SK-N-SH treated with all-trans-retinoic acid at 6 μM for 48 hours (cell line): ENCODE results near the gene GRAMD1B.

Experiments used
- ATAC-seq: fragments of 200-7000 bp; cut with Tn5 transposase; 3 replicates; pipeline ENCODE4 v1.9.1; 2020; ENCODE audit warnings: mild to moderate bottlenecking, moderate library complexity
- ARNTL ChIP-seq: fragments of 450-650 bp; formaldehyde crosslinking; IDR thresholded peaks from 2 replicates; pipeline ENCODE4 v1.5.0; 2020; ENCODE audit warnings: low read depth, mild to moderate bottlenecking, moderate library complexity, borderline replicate concordance
- BACH2 ChIP-seq: fragments of 250-450 bp; sonication (Bioruptor Pico); IDR thresholded peaks from 2 replicates; pipeline ENCODE4 v1.9.0; 2021; ENCODE audit warnings: mild to moderate bottlenecking, borderline replicate concordance
- CSDC2 ChIP-seq: fragments of 250-450 bp; sonication (Bioruptor Pico); IDR thresholded peaks from 2 replicates; pipeline ENCODE4 v1.5.0; 2020; ENCODE audit warnings: mild to moderate bottlenecking, moderate library complexity
- CSRNP3 ChIP-seq: fragments of 250-450 bp; sonication (Bioruptor Pico); IDR thresholded peaks from 2 replicates; pipeline ENCODE4 v1.5.1; 2021; ENCODE audit warnings: mild to moderate bottlenecking, moderate library complexity
- ESRRG ChIP-seq: fragments of 250-450 bp; sonication (Bioruptor Pico); IDR thresholded peaks from 2 replicates; pipeline ENCODE4 v1.6.1; 2021; ENCODE audit warnings: mild to moderate bottlenecking
- GLIS3 ChIP-seq: fragments of 250-450 bp; sonication (Bioruptor Pico); IDR thresholded peaks from 2 replicates; pipeline ENCODE4 v1.5.0; 2020; ENCODE audit warnings: mild to moderate bottlenecking, moderate library complexity
- ISL1 ChIP-seq: fragments of 250-450 bp; sonication (Bioruptor Pico); IDR thresholded peaks from 2 replicates; pipeline ENCODE4 v2.1.2; 2022; ENCODE audit warnings: mild to moderate bottlenecking, moderate library complexity
- OSR1 ChIP-seq: fragments of 250-450 bp; sonication (Bioruptor Pico); IDR thresholded peaks from 2 replicates; pipeline ENCODE4 v1.8.0; 2022; ENCODE audit warnings: moderate library complexity, mild to moderate bottlenecking, inconsistent platforms
- POU6F1 ChIP-seq: fragments of 250-450 bp; sonication (Bioruptor Pico); IDR thresholded peaks from 2 replicates; pipeline ENCODE4 v1.8.0; 2021; ENCODE audit warnings: low read depth, mild to moderate bottlenecking, moderate library complexity, borderline replicate concordance
- PPARA ChIP-seq: fragments of 250-450 bp; sonication (Bioruptor Pico); IDR thresholded peaks from 2 replicates; pipeline ENCODE4 v1.5.0; 2020; ENCODE audit warnings: mild to moderate bottlenecking, borderline replicate concordance
- RARB ChIP-seq: fragments of 250-450 bp; sonication (Bioruptor Pico); IDR thresholded peaks from 2 replicates; pipeline ENCODE4 v1.8.0; 2021; ENCODE audit warnings: mild to moderate bottlenecking, moderate library complexity
- SNAI2 ChIP-seq: fragments of 250-450 bp; sonication (Bioruptor Pico); IDR thresholded peaks from 2 replicates; pipeline ENCODE4 v1.5.0; 2020; ENCODE audit warnings: mild to moderate bottlenecking, moderate library complexity
- TCF4 ChIP-seq: fragments of 250-450 bp; sonication (Bioruptor Pico); IDR thresholded peaks from 2 replicates; pipeline ENCODE4 v1.8.0; 2021; ENCODE audit warnings: mild to moderate bottlenecking, moderate library complexity, borderline replicate concordance
- TOX ChIP-seq: fragments of 250-450 bp; sonication (Bioruptor Pico); IDR thresholded peaks from 2 replicates; pipeline ENCODE4 v1.8.0; 2021; ENCODE audit warnings: mild to moderate bottlenecking, moderate library complexity, borderline replicate concordance
- ZFP3 ChIP-seq: fragments of 250-450 bp; sonication (Bioruptor Pico); IDR thresholded peaks from 2 replicates; pipeline ENCODE4 v1.5.0; 2020; ENCODE audit warnings: mild to moderate bottlenecking, moderate library complexity
- ZFP30 ChIP-seq: fragments of 450-650 bp; formaldehyde crosslinking; IDR thresholded peaks from 2 replicates; pipeline ENCODE4 v1.5.0; 2022; ENCODE audit warnings: mild to moderate bottlenecking, moderate library complexity
- ZNF565 ChIP-seq: fragments of 450-650 bp; formaldehyde crosslinking; conservative IDR thresholded peaks from 2 replicates; pipeline ENCODE4 v1.5.0; 2020; ENCODE audit warnings: low read depth, mild to moderate bottlenecking, moderate library complexity
- ZNF70 ChIP-seq: fragments of 450-650 bp; formaldehyde crosslinking; IDR thresholded peaks from 2 replicates; pipeline ENCODE4 v1.5.0; 2020; ENCODE audit warnings: mild to moderate bottlenecking, moderate library complexity
- ZNF8 ChIP-seq: fragments of 450-650 bp; formaldehyde crosslinking; IDR thresholded peaks from 2 replicates; pipeline ENCODE4 v1.5.0; 2020; ENCODE audit warnings: mild to moderate bottlenecking, moderate library complexity
- TF ChIP-seq, protein P1 (sequence below): fragments of 250-450 bp; sonication (Bioruptor Pico); IDR thresholded peaks from 2 replicates; pipeline ENCODE4 v1.5.1; 2020; ENCODE audit warnings: low read depth, mild to moderate bottlenecking, moderate library complexity
- TF ChIP-seq, protein P2 (sequence below): fragments of 250-450 bp; sonication (Bioruptor Pico); IDR thresholded peaks from 2 replicates; pipeline ENCODE4 v1.8.0; 2020; ENCODE audit warnings: mild to moderate bottlenecking, moderate library complexity, borderline replicate concordance

GRAMD1B gene

DNA sequence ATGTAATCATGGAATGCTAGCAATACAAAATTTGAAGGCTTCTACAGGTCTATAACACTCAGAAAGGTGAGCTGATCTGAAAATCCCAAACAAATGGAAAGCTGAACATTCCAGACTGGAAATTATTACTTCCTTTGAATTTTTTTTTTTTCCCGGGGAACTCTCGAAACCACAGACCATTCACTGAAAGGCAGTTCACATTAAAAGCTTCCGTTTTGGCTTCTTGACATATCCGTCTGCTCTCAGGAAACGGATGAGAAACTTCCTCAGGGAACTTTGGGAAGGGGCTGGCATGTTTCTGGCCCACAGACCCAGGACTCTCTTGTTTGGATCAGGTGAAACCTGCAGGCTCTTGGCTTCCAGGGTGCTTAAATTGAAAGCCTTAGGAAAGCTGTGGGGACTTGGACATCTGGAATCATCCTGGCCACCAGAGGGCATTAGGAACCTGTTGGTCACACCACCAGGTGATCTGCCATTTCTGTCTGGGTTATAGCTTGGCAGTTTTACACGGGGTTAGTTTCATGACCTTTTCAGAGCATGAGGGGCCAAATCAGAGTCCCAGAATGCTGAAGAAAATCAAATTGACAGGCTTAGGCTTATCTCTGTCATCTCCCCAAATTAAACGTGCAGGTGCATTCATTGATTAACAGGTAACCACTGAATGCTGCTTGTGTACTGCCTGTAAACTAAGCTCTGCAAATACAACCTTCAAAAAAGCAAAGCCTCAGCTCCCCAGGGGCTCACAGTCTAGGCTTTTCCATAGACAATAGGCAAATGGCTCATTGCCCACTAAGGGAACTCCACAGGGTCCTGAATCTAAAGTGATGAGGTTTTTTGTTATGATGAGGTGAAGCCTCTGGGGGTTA is 22.7 kb upstream of the GRAMD1B start:
- ATAC-seq = peak; percentile 98
- TF ChIP-seq CSRNP3 (CRISPR knock-in tag) (no peak), PPARA (no peak), ISL1 (no peak), CSDC2 (no peak), OSR1 (CRISPR knock-in tag) (no peak), ZNF8 (CRISPR knock-in tag) (no peak), ARNTL (CRISPR knock-in tag) (no peak), ESRRG (CRISPR knock-in tag) (no peak), RARB (CRISPR knock-in tag) (no peak), BACH2 (no peak), POU6F1 (CRISPR knock-in tag) (no peak), SNAI2 (CRISPR knock-in tag) (no peak), TCF4 (CRISPR knock-in tag) (no peak), ZFP3 (no peak)
- TF ChIP-seq, protein P1, sequence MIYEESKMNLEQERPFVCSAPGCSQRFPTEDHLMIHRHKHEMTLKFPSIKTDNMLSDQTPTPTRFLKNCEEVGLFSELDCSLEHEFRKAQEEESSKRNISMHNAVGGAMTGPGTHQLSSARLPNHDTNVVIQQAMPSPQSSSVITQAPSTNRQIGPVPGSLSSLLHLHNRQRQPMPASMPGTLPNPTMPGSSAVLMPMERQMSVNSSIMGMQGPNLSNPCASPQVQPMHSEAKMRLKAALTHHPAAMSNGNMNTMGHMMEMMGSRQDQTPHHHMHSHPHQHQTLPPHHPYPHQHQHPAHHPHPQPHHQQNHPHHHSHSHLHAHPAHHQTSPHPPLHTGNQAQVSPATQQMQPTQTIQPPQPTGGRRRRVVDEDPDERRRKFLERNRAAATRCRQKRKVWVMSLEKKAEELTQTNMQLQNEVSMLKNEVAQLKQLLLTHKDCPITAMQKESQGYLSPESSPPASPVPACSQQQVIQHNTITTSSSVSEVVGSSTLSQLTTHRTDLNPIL = no peak

GRCh38 chr11:123407996-123408597 is 22.0 kb upstream of the GRAMD1B start:
- no peak for ATAC-seq
- TF ChIP-seq ZFP30 (no peak), ZNF565 (CRISPR knock-in tag) (no peak), ZFP3 (no peak), POU6F1 (CRISPR knock-in tag) (no peak), CSRNP3 (CRISPR knock-in tag) (no peak), BACH2 (no peak), SNAI2 (CRISPR knock-in tag) (no peak), TOX (no peak), ZNF8 (CRISPR knock-in tag) (no peak), CSDC2 (no peak), GLIS3 (CRISPR knock-in tag) (no peak), OSR1 (CRISPR knock-in tag) (no peak), ARNTL (CRISPR knock-in tag) (no peak), TCF4 (CRISPR knock-in tag) (no peak), ZNF70 (no peak)
- TF ChIP-seq, protein P2, sequence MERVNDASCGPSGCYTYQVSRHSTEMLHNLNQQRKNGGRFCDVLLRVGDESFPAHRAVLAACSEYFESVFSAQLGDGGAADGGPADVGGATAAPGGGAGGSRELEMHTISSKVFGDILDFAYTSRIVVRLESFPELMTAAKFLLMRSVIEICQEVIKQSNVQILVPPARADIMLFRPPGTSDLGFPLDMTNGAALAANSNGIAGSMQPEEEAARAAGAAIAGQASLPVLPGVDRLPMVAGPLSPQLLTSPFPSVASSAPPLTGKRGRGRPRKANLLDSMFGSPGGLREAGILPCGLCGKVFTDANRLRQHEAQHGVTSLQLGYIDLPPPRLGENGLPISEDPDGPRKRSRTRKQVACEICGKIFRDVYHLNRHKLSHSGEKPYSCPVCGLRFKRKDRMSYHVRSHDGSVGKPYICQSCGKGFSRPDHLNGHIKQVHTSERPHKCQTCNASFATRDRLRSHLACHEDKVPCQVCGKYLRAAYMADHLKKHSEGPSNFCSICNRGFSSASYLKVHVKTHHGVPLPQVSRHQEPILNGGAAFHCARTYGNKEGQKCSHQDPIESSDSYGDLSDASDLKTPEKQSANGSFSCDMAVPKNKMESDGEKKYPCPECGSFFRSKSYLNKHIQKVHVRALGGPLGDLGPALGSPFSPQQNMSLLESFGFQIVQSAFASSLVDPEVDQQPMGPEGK (CRISPR knock-in tag) = no peak
- TF ChIP-seq, protein P1 = no peak
